ENCODE measurements around the gene OR8D1. TPM values are rescaled to one million over a fixed set of nuclear protein-coding genes. Genes with fewer than 3 reads are reported as not detected.

Gene OR8D1
- total RNA-seq, 1 donor from 2014 or later: not detected

GRCh38 chr11:124320097-124320496, 6.3 kb upstream of the OR8D1 start, which contains the start of gene OR8D2:
Gene OR8D2 (minus strand): TSS chr11:124320197. CDS start chr11:124320197, 0 bp downstream.
- Mint-ChIP-seq H3K27ac (no peak within 1 kb of the TSS), H3K4me3 (no peak within 1 kb of the TSS), H3K9me3 (no peaks in the 10 kb centered on the region), H3K4me1 (ENCODE audit: unreplicated experiment) (no peaks in the 10 kb centered on the region), H3K36me3 (no peaks in the 10 kb centered on the region), H3K27me3 (peaks cover 21% of the 10 kb centered on the region)
- no peak for TF ChIP-seq CTCF (conservative IDR thresholded peaks at IDR 0.05)
- no peak for DNase-seq (ENCODE audit: extremely low spot score, unreplicated experiment)

GRCh38 chr11:124315052-124315451, 1.3 kb upstream of the OR8D1 start:
- H3K27me3 Mint-ChIP-seq: peaks cover 17% of the 10 kb centered on the region
- no peaks in the 10 kb centered on the region for H3K9me3 Mint-ChIP-seq
- H3K4me3 Mint-ChIP-seq: no peak overlapping the region
- no peak for DNase-seq (ENCODE audit: extremely low spot score, unreplicated experiment)
- H3K27ac Mint-ChIP-seq: no peak overlapping the region
- no peak for TF ChIP-seq CTCF (conservative IDR thresholded peaks at IDR 0.05)
- no peaks in the 10 kb centered on the region for H3K36me3 Mint-ChIP-seq
- no peaks in the 10 kb centered on the region for H3K4me1 Mint-ChIP-seq (ENCODE audit: unreplicated experiment)

GRCh38 chr11:124313131-124313530, 618 bp downstream of the OR8D1 start:
- no peak for DNase-seq (ENCODE audit: extremely low spot score, unreplicated experiment)
- H3K27ac Mint-ChIP-seq: no peak overlapping the region
- no peaks in the 10 kb centered on the region for H3K9me3 Mint-ChIP-seq
- peaks cover 14% of the 10 kb centered on the region for H3K27me3 Mint-ChIP-seq
- H3K4me1 Mint-ChIP-seq (ENCODE audit: unreplicated experiment): no peaks in the 10 kb centered on the region
- no peak overlapping the region for H3K4me3 Mint-ChIP-seq
- no peak for TF ChIP-seq CTCF (conservative IDR thresholded peaks at IDR 0.05)
- H3K36me3 Mint-ChIP-seq: no peaks in the 10 kb centered on the region

- H3K9me3 Mint-ChIP-seq: no peaks in the 10 kb centered on the region
- no peaks in the 10 kb centered on the region for H3K36me3 Mint-ChIP-seq
- H3K4me3 Mint-ChIP-seq: no peak overlapping the region
- no peak overlapping the region for H3K27ac Mint-ChIP-seq
- H3K27me3 Mint-ChIP-seq: peaks cover 10% of the 10 kb centered on the region
- TF ChIP-seq CTCF (conservative IDR thresholded peaks at IDR 0.05): no peak
- DNase-seq (ENCODE audit: extremely low spot score, unreplicated experiment): no peak
- no peaks in the 10 kb centered on the region for H3K4me1 Mint-ChIP-seq (ENCODE audit: unreplicated experiment)
Measured at GRCh38 chr11:124311670-124312069, 2.1 kb downstream of the OR8D1 start.

GRCh38 chr11:124311269-124311668, 2.5 kb downstream of the OR8D1 start:
- H3K27me3 Mint-ChIP-seq: peaks cover 10% of the 10 kb centered on the region

More at GRCh38 chr11:124311269-124311668, 2.5 kb downstream of the OR8D1 start:
- H3K9me3 Mint-ChIP-seq: no peaks in the 10 kb centered on the region
- H3K4me1 Mint-ChIP-seq (ENCODE audit: unreplicated experiment): no peaks in the 10 kb centered on the region
- TF ChIP-seq CTCF (conservative IDR thresholded peaks at IDR 0.05): no peak
- H3K36me3 Mint-ChIP-seq: no peaks in the 10 kb centered on the region
- no peak overlapping the region for H3K27ac Mint-ChIP-seq
- H3K4me3 Mint-ChIP-seq: no peak overlapping the region
- DNase-seq (ENCODE audit: extremely low spot score, unreplicated experiment): no peak

Data from type B pancreatic cell (in vitro differentiated cells).